ENCODE results near the gene UPF2. TPM values are rescaled to one million over a fixed set of nuclear protein-coding genes. Genes with fewer than 3 reads are reported as not detected.

Gene UPF2
- total and polyA plus RNA-seq, 2 of the 13 experiments (the other 11 are each of a cell fraction or from before 2014, with no cell fraction given), result 6.2 to 14.5 TPM

DNA sequence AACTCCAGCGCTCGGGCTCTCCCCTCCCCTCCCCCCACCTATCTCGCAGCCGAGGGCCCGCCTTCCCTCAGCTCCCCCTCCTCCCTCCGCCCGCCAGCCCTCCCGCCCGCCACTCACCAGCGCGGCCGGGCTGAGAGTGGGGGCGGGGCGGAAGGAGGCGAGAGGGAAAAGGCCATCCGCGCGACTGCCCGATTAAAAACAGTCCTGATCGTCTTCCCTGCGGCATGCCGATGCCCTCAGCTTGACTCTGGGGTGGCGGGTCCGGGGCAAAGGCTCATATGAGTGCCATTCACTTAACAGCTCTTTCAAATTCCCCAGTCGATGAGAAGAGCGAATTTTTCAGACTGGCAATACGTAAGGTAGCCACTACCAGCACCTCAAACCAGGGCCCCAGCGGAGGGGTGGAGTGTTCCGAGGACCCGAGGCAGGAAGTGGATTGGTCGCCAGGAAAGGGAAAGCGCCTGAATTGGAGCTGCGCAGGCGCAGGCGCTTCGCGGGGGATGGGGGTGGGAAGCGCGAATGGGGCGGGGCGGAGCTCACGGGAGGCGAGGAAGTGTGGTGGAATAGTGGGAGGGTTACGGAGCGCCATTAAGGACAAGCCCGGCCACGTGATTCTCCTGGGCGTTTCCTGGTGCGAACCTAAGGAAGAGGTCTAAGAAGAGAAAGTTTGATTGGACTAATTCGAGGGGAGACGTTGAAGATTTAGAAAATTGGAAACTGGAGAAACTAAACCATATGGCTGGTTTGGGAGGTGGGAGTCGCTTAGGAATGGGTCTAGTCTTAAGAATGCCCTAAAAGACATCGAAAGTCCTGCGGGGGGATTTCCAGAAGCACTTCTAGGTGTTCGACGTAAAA, at the start of gene UPF2 (continued):
- TF ChIP-seq ZXDC (CRISPR knock-in tag; IDR thresholded peaks at IDR 0.05) (no peak), ZNF709 (CRISPR knock-in tag; IDR thresholded peaks at IDR 0.05) (peak; percentile 66; the same call in 1 of the 2 replicates), ZNF274 (CRISPR knock-in tag; IDR thresholded peaks at IDR 0.05) (no peak), HDAC2 (CRISPR knock-in tag; IDR thresholded peaks at IDR 0.05) (no peak; the same call in 1 of the 2 replicates), STAG1 (CRISPR knock-in tag; IDR thresholded peaks at IDR 0.05) (no peak), CCAR2 (optimal IDR thresholded peaks at IDR 0.05; ENCODE audit: low read depth, low read length) (no peak), NR2F2 (IDR thresholded peaks at IDR 0.05; ENCODE audit: borderline replicate concordance, low read depth) (no peak; the same call in 1 of the 2 replicates), ZSCAN29 (CRISPR knock-in tag; conservative IDR thresholded peaks at IDR 0.05) (no peak), ZNF703 (CRISPR knock-in tag; IDR thresholded peaks at IDR 0.05; ENCODE audit: borderline replicate concordance) (no peak), RORA (CRISPR knock-in tag; IDR thresholded peaks at IDR 0.05) (no peak), KDM1A (CRISPR knock-in tag; IDR thresholded peaks at IDR 0.05) (no peak), ZNF264 (CRISPR knock-in tag; IDR thresholded peaks at IDR 0.05) (no peak)
- TF ChIP-seq, protein P1, sequence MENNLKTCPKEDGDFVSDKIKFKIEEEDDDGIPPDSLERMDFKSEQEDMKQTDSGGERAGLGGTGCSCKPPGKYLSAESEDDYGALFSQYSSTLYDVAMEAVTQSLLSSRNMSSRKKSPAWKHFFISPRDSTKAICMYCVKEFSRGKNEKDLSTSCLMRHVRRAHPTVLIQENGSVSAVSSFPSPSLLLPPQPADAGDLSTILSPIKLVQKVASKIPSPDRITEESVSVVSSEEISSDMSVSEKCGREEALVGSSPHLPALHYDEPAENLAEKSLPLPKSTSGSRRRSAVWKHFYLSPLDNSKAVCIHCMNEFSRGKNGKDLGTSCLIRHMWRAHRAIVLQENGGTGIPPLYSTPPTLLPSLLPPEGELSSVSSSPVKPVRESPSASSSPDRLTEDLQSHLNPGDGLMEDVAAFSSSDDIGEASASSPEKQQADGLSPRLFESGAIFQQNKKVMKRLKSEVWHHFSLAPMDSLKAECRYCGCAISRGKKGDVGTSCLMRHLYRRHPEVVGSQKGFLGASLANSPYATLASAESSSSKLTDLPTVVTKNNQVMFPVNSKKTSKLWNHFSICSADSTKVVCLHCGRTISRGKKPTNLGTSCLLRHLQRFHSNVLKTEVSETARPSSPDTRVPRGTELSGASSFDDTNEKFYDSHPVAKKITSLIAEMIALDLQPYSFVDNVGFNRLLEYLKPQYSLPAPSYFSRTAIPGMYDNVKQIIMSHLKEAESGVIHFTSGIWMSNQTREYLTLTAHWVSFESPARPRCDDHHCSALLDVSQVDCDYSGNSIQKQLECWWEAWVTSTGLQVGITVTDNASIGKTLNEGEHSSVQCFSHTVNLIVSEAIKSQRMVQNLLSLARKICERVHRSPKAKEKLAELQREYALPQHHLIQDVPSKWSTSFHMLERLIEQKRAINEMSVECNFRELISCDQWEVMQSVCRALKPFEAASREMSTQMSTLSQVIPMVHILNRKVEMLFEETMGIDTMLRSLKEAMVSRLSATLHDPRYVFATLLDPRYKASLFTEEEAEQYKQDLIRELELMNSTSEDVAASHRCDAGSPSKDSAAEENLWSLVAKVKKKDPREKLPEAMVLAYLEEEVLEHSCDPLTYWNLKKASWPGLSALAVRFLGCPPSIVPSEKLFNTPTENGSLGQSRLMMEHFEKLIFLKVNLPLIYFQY (CRISPR knock-in tag; IDR thresholded peaks at IDR 0.05; ENCODE audit: borderline replicate concordance), result 0 out of 2 replicates have a peak, but pooled peaks have one; percentile 42
- TF ChIP-seq, protein P2, sequence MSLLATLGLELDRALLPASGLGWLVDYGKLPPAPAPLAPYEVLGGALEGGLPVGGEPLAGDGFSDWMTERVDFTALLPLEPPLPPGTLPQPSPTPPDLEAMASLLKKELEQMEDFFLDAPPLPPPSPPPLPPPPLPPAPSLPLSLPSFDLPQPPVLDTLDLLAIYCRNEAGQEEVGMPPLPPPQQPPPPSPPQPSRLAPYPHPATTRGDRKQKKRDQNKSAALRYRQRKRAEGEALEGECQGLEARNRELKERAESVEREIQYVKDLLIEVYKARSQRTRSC (CRISPR knock-in tag; IDR thresholded peaks at IDR 0.05; ENCODE audit: low read depth), result no peak
- TF ChIP-seq, protein P3, sequence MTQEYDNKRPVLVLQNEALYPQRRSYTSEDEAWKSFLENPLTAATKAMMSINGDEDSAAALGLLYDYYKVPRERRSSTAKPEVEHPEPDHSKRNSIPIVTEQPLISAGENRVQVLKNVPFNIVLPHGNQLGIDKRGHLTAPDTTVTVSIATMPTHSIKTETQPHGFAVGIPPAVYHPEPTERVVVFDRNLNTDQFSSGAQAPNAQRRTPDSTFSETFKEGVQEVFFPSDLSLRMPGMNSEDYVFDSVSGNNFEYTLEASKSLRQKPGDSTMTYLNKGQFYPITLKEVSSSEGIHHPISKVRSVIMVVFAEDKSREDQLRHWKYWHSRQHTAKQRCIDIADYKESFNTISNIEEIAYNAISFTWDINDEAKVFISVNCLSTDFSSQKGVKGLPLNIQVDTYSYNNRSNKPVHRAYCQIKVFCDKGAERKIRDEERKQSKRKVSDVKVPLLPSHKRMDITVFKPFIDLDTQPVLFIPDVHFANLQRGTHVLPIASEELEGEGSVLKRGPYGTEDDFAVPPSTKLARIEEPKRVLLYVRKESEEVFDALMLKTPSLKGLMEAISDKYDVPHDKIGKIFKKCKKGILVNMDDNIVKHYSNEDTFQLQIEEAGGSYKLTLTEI (CRISPR knock-in tag; conservative IDR thresholded peaks at IDR 0.05), result no peak
- TF ChIP-seq, protein P4, sequence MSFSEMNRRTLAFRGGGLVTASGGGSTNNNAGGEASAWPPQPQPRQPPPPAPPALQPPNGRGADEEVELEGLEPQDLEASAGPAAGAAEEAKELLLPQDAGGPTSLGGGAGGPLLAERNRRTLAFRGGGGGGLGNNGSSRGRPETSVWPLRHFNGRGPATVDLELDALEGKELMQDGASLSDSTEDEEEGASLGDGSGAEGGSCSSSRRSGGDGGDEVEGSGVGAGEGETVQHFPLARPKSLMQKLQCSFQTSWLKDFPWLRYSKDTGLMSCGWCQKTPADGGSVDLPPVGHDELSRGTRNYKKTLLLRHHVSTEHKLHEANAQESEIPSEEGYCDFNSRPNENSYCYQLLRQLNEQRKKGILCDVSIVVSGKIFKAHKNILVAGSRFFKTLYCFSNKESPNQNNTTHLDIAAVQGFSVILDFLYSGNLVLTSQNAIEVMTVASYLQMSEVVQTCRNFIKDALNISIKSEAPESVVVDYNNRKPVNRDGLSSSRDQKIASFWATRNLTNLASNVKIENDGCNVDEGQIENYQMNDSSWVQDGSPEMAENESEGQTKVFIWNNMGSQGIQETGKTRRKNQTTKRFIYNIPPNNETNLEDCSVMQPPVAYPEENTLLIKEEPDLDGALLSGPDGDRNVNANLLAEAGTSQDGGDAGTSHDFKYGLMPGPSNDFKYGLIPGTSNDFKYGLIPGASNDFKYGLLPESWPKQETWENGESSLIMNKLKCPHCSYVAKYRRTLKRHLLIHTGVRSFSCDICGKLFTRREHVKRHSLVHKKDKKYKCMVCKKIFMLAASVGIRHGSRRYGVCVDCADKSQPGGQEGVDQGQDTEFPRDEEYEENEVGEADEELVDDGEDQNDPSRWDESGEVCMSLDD (CRISPR knock-in tag; IDR thresholded peaks at IDR 0.05; ENCODE audit: borderline replicate concordance), result no peak
